ENCODE measurements around the gene ZNF304. TPM values are rescaled to one million over a fixed set of nuclear protein-coding genes. Genes with fewer than 3 reads are reported as not detected.

Gene ZNF304
- total RNA-seq, 4 donors from 2014 or later: 6.1 to 9.7 (median 7.0) TPM

- TF ChIP-seq CTCF (IDR thresholded peaks at IDR 0.05; ENCODE audit: low read depth): no peak
These were observed 47.8 kb downstream of the ZNF304 start for GRCh38 chr19:57398868-57399267.

GRCh38 chr19:57403737-57404563 lies 52.9 kb downstream of the ZNF304 start:
- no peak for TF ChIP-seq CTCF (IDR thresholded peaks at IDR 0.05; ENCODE audit: low read depth)

- no peak for TF ChIP-seq CTCF (IDR thresholded peaks at IDR 0.05; ENCODE audit: low read depth)
These were observed 55.5 kb downstream of the ZNF304 start for GRCh38 chr19:57406516-57407123.

Other genes with a start within 250 kb of the ZNF304 start
- not detected for gene USP29, start 231.3 kb upstream of the ZNF304 start, total RNA-seq
- not detected for gene ZIM3, start 206.1 kb upstream of the ZNF304 start, total RNA-seq
- gene DUXA, start 183.8 kb upstream of the ZNF304 start, total RNA-seq: not detected
- 10 to 100 TPM; 14.5 to 50.4 (median 26.3) TPM for gene ZNF264, start 159.8 kb upstream of the ZNF304 start, total RNA-seq
- 1 to 10 TPM in 2 of 4 donors, under 1 TPM in 2; 0.33 to 2.1 (median 0.81) TPM for gene AURKC, start 120.2 kb upstream of the ZNF304 start, total RNA-seq
- gene ZNF805, start 110.6 kb upstream of the ZNF304 start, total RNA-seq: 10 to 100 TPM; 14.6 to 22.6 (median 17.3) TPM
- gene ZNF460, start 70.8 kb upstream of the ZNF304 start, total RNA-seq: 10 to 100 TPM; 49.1 to 71.7 (median 61.1) TPM
- 1 to 10 TPM; 3.8 to 8.3 (median 7.1) TPM for gene ZNF543, start 30.8 kb upstream of the ZNF304 start, total RNA-seq
- 10 to 100 TPM in 3 of 4 donors, 1 to 10 TPM in 1; 9.4 to 24.3 (median 22.4) TPM for gene TRAPPC2B, start 12.3 kb downstream of the ZNF304 start, total RNA-seq
- gene ZNF547, start 12.3 kb downstream of the ZNF304 start, total RNA-seq: 1 to 10 TPM; 1.1 to 4.8 (median 2.5) TPM
- gene ZNF548, start 38.6 kb downstream of the ZNF304 start, total RNA-seq: 10 to 100 TPM; 16.6 to 37.4 (median 17.3) TPM
- 10 to 100 TPM in 3 of 4 donors, 1 to 10 TPM in 1; 8.0 to 14.1 (median 12.4) TPM for gene ZNF17, start 59.9 kb downstream of the ZNF304 start, total RNA-seq
- 1 to 10 TPM; 2.9 to 5.1 (median 3.8) TPM for gene ZNF749, start 84.1 kb downstream of the ZNF304 start, total RNA-seq
- gene VN1R1, start 105.9 kb downstream of the ZNF304 start, total RNA-seq: 1 to 10 TPM in 1 of 4 donors, under 1 TPM in 3; 0.22 to 1.1 (median 0.72) TPM
- 10 to 100 TPM in 3 of 4 donors, 1 to 10 TPM in 1; 6.2 to 18.6 (median 11.5) TPM for gene ZNF772, start 126.3 kb downstream of the ZNF304 start, total RNA-seq
- gene ZNF419, start 136.5 kb downstream of the ZNF304 start, total RNA-seq: 10 to 100 TPM in 1 of 4 donors, 1 to 10 TPM in 3; 7.7 to 13.4 (median 9.5) TPM
- 10 to 100 TPM in 3 of 4 donors, 1 to 10 TPM in 1; 6.5 to 16.5 (median 14.3) TPM for gene ZNF773, start 148.7 kb downstream of the ZNF304 start, total RNA-seq
- gene ZNF549, start 176.1 kb downstream of the ZNF304 start, total RNA-seq: 1 to 10 TPM; 4.1 to 4.8 (median 4.5) TPM
- gene ZNF550, start 208.6 kb downstream of the ZNF304 start, total RNA-seq: 1 to 10 TPM; 6.6 to 8.1 (median 7.5) TPM
- 1 to 10 TPM; 2.9 to 4.7 (median 3.4) TPM for gene ZNF416, start 227.6 kb downstream of the ZNF304 start, total RNA-seq
- gene ZIK1, start 232.9 kb downstream of the ZNF304 start, total RNA-seq: 1 to 10 TPM in 3 of 4 donors, under 1 TPM in 1; 0.65 to 8.7 (median 3.9) TPM
- 1 to 10 TPM; 1.1 to 3.8 (median 2.6) TPM for gene ZNF530, start 248.6 kb downstream of the ZNF304 start, total RNA-seq